Fibroblast of lung (primary cell): ENCODE data around the gene C16orf96. TPM values are rescaled to one million over a fixed set of nuclear protein-coding genes. Genes with fewer than 3 reads are reported as not detected.

Experiments
- DNase-seq, 2 donors: peaks; one replicate each; pipeline versions ENCODE4 v3.0.0 to v3.0.0-alpha.2; 2010; ENCODE audit warnings: low read depth in 2 of 2
- H2AFZ ChIP-seq: 2 replicates; pipeline ENCODE4 v1.5.1; 2012; ENCODE audit warnings: low read length, control low read depth, inconsistent platforms
- H3K27ac ChIP-seq: 2 replicates; pipeline ENCODE4 v1.5.1; 2011; ENCODE audit warnings: low read length, control low read depth; ENCODE audit not compliant: insufficient read depth
- H3K27me3 ChIP-seq: 2 replicates; pipeline ENCODE4 v1.5.1; 2011; ENCODE audit warnings: mild to moderate bottlenecking, low read length; ENCODE audit not compliant: control insufficient read depth, insufficient read depth
- H3K36me3 ChIP-seq: 2 replicates; pipeline ENCODE4 v1.5.1; 2011; ENCODE audit warnings: low read length; ENCODE audit not compliant: control insufficient read depth, insufficient read depth
- H3K4me1 ChIP-seq: 2 replicates; pipeline ENCODE4 v1.5.1; 2011; ENCODE audit warnings: low read length; ENCODE audit not compliant: control insufficient read depth, insufficient read depth; ENCODE audit errors: extremely low read depth
- H3K4me2 ChIP-seq: 2 replicates; pipeline ENCODE4 v1.5.1; 2011; ENCODE audit warnings: low read length, control low read depth; ENCODE audit not compliant: insufficient read depth; ENCODE audit errors: extremely low read depth
- H3K4me3 ChIP-seq, 4 experiments: fragments of 200-600 bp in 1 of 4; sonication (generic) in 1 of 4; replicated peaks in 1 of 4; 2 replicates each; pipeline ENCODE4 v1.5.1; 2011 to 2016; ENCODE audit warnings: low read length in 4 of 4, low read depth in 3 of 4, mild to moderate bottlenecking in 3 of 4, control low read depth in 2 of 4, inconsistent platforms in 1 of 4, mixed read lengths in 1 of 4; ENCODE audit not compliant: insufficient read depth in 1 of 4; ENCODE audit errors: control extremely low read depth in 1 of 4
- H3K79me2 ChIP-seq: 2 replicates; pipeline ENCODE4 v1.5.1; 2012; ENCODE audit warnings: mild to moderate bottlenecking, low read length, inconsistent platforms; ENCODE audit not compliant: control insufficient read depth, insufficient read depth
- H3K9ac ChIP-seq: 2 replicates; pipeline ENCODE4 v1.5.1; 2011; ENCODE audit warnings: mild to moderate bottlenecking, low read length, control low read depth; ENCODE audit not compliant: insufficient read depth
- H3K9me3 ChIP-seq: 2 replicates; pipeline ENCODE4 v1.5.1; 2012; ENCODE audit warnings: low read depth, low read length; ENCODE audit not compliant: control insufficient read depth, insufficient read depth
- H4K20me1 ChIP-seq: 2 replicates; pipeline ENCODE4 v1.5.1; 2011; ENCODE audit warnings: low read length; ENCODE audit not compliant: control insufficient read depth, insufficient read depth; ENCODE audit errors: extremely low read depth
- CTCF ChIP-seq, 2 donors: IDR thresholded peaks in 1 of 2; conservative IDR thresholded peaks in 1 of 2; 1 replicate in 1 of 2; 2 replicates in 1 of 2; pipeline ENCODE4 v1.5.1; 2011 to 2012; ENCODE audit warnings: low read length in 2 of 2, control low read depth in 1 of 2, inconsistent platforms in 1 of 2, low read depth in 1 of 2, mild to moderate bottlenecking in 1 of 2
- EZH2 ChIP-seq: IDR thresholded peaks from 2 replicates; pipeline ENCODE4 v1.5.1; 2012; ENCODE audit warnings: low read length, control low read depth, mild to moderate bottlenecking; ENCODE audit errors: missing control alignments
- polyA plus RNA-seq, 2 donors: library from polyadenylated mRNA; depleted of rRNA in 1 of 2; stranded (reverse) in 1 of 2; unstranded in 1 of 2; fragments of >200 nt; gene quantifications; 2 replicates each; pipeline ENCODE4 v1.2.1, GENCODE V29; 2011 to 2012; ENCODE audit warnings: missing spikeins in 1 of 2
- total RNA-seq: library from RNA; depleted of rRNA; stranded (reverse); fragments of >200 nt; gene quantifications from 2 replicates; pipeline ENCODE4 v1.2.1, GENCODE V29; 2014

Gene C16orf96
- total and polyA plus RNA-seq, 2 donors (not counting 1 experiment from before 2014, with no cell fraction given): under 0.01 TPM; not detected in 1

- H3K4me1 ChIP-seq: peaks cover 5% of the 10 kb centered on the region
- no peaks in the 10 kb centered on the region for H3K27me3 ChIP-seq
- H3K79me2 ChIP-seq: peaks cover 50% of the 10 kb centered on the region
- H3K4me3 ChIP-seq: peak overlapping the region; percentile 70 to 90 (median 76)
- no peaks in the 10 kb centered on the region for H3K36me3 ChIP-seq
- no peaks in the 10 kb centered on the region for H3K9me3 ChIP-seq
- TF ChIP-seq EZH2: no peak
- no peak for TF ChIP-seq CTCF (conservative IDR thresholded peaks at IDR 0.05 in 1 of 2, IDR thresholded peaks at IDR 0.05 in 1 of 2; ENCODE audit: low read depth in 1 of 2, low read length in 2 of 2)
- H2AFZ ChIP-seq: no peak overlapping the region
- H3K4me2 ChIP-seq: peak overlapping the region; percentile 81
- peak overlapping the region; percentile 97 for H3K27ac ChIP-seq
- no peaks in the 10 kb centered on the region for H4K20me1 ChIP-seq
- no peak for DNase-seq
- H3K9ac ChIP-seq: no peak overlapping the region
Measured at GRCh38 chr16:4626396-4626795, 70.3 kb downstream of the C16orf96 start.

- H3K4me1 ChIP-seq: peaks cover 5% of the 10 kb centered on the region
- no peak overlapping the region for H2AFZ ChIP-seq
- no peak for DNase-seq
- no peak overlapping the region for H3K27ac ChIP-seq
- no peak overlapping the region for H3K9ac ChIP-seq
- peaks cover 62% of the 10 kb centered on the region for H3K79me2 ChIP-seq
- no peaks in the 10 kb centered on the region for H3K27me3 ChIP-seq
- H3K4me3 ChIP-seq: no peak overlapping the region
- no peaks in the 10 kb centered on the region for H3K36me3 ChIP-seq
- no peaks in the 10 kb centered on the region for H4K20me1 ChIP-seq
- no peak for TF ChIP-seq CTCF (conservative IDR thresholded peaks at IDR 0.05 in 1 of 2, IDR thresholded peaks at IDR 0.05 in 1 of 2; ENCODE audit: low read depth in 1 of 2, low read length in 2 of 2)
- no peak for TF ChIP-seq EZH2
- no peaks in the 10 kb centered on the region for H3K9me3 ChIP-seq
- no peak overlapping the region for H3K4me2 ChIP-seq
Measured at GRCh38 chr16:4628283-4628682, 72.1 kb downstream of the C16orf96 start.

- no peak overlapping the region for H3K27ac ChIP-seq
- no peak for DNase-seq
- no peak overlapping the region for H2AFZ ChIP-seq
- peaks cover 2% of the 10 kb centered on the region for H3K36me3 ChIP-seq
- TF ChIP-seq EZH2: no peak
- no peak for TF ChIP-seq CTCF (conservative IDR thresholded peaks at IDR 0.05 in 1 of 2, IDR thresholded peaks at IDR 0.05 in 1 of 2; ENCODE audit: low read depth in 1 of 2, low read length in 2 of 2)
- H3K9ac ChIP-seq: no peak overlapping the region
- H3K9me3 ChIP-seq: no peaks in the 10 kb centered on the region
- no peaks in the 10 kb centered on the region for H4K20me1 ChIP-seq
- H3K4me2 ChIP-seq: no peak overlapping the region
- H3K27me3 ChIP-seq: no peaks in the 10 kb centered on the region
- H3K4me3 ChIP-seq: no peak overlapping the region
- peaks cover 57% of the 10 kb centered on the region for H3K79me2 ChIP-seq
- H3K4me1 ChIP-seq: peaks cover 1% of the 10 kb centered on the region
Measured at GRCh38 chr16:4631444-4631843, 75.3 kb downstream of the C16orf96 start.
